ENCODE results near the gene LENG8.

- TF ChIP-seq EZH2 (IDR thresholded peaks at IDR 0.05) (no peak), POLR2AphosphoS5 (IDR thresholded peaks at IDR 0.05; ENCODE audit: borderline replicate concordance, low read depth, low read length) (no peak), FOXP2 (optimal IDR thresholded peaks at IDR 0.05; ENCODE audit: control extremely low read depth, extremely low read length, insufficient read depth) (no peak)
These were observed 10.6 kb downstream of the LENG8 start for GRCh38 chr19:54459282-54460229.

Measured in SK-N-MC (cell line).